Measurements from ENCODE around the gene IL25. TPM values are rescaled to one million over a fixed set of nuclear protein-coding genes. Genes with fewer than 3 reads are reported as not detected.

Gene IL25
- total and polyA plus RNA-seq, 2 of the 8 experiments (the other 6 are each of a cell fraction or from before 2014, with no cell fraction given): not detected

GRCh38 chr14:23358553-23359166, 13.9 kb upstream of the IL25 start:
- Histone ChIP-seq H3K79me2 (ENCODE audit: control insufficient read depth in 1 of 2, insufficient read depth in 2 of 2, low read length in 2 of 2) (no peaks in the 10 kb centered on the region), H3K23ac (ENCODE audit: insufficient read length) (no peak overlapping the region), H3K36me3 (ENCODE audit: control insufficient read depth in 2 of 4, insufficient read depth in 4 of 4, low read length in 3 of 4) (peaks cover 0 to 22% (median 11%) of the 10 kb centered on the region in 4 experiments; a peak in 4 of 8 replicates), H2AK5ac (ENCODE audit: low read depth, low read length) (no peak overlapping the region), H3K4ac (replicated peaks; ENCODE audit: insufficient read length, low read depth, low read length) (no peak overlapping the region), H4K5ac (ENCODE audit: insufficient read length, low read depth, low read length) (no peak overlapping the region), H2AFZ (ENCODE audit: low read length) (no peak overlapping the region), H4K20me1 (replicated peaks in 1 of 2; ENCODE audit: control insufficient read depth in 1 of 2, insufficient read depth in 2 of 2, low read length in 2 of 2) (peaks cover 8 to 10% of the 10 kb centered on the region in 2 experiments), H3K27me3 (replicated peaks in 1 of 4; ENCODE audit: control insufficient read depth in 3 of 4, extremely low read depth in 1 of 4, insufficient read depth in 3 of 4, low read length in 3 of 4) (peaks cover 0 to 4% (median 2%) of the 10 kb centered on the region in 4 experiments; a peak in 3 of 7 replicates), H3K56ac (replicated peaks; ENCODE audit: insufficient read length, low read depth, low read length) (no peak overlapping the region), H3K23me2 (ENCODE audit: low read depth, low read length) (no peaks in the 10 kb centered on the region), H2BK12ac (ENCODE audit: low read depth, low read length) (no peak overlapping the region), H4K8ac (ENCODE audit: extremely low read depth, insufficient read depth, low read length) (no peak overlapping the region), H3K79me1 (ENCODE audit: low read depth, low read length) (no peaks in the 10 kb centered on the region), H4K91ac (replicated peaks; ENCODE audit: insufficient read length, low read length) (no peak overlapping the region), H2BK20ac (ENCODE audit: low read length) (no peak overlapping the region), H3K4me3 (ENCODE audit: extremely low read depth in 1 of 4, insufficient read depth in 2 of 4, low read depth in 3 of 4, low read length in 4 of 4) (no peak overlapping the region), H3K4me2 (ENCODE audit: insufficient read depth in 1 of 2, low read depth in 2 of 2, low read length in 2 of 2) (no peak overlapping the region), H3K4me1 (replicated peaks in 1 of 4; ENCODE audit: control insufficient read depth in 3 of 4, insufficient read depth in 4 of 4, low read length in 3 of 4) (peaks cover 0 to 6% (median 3%) of the 10 kb centered on the region in 4 experiments; a peak in 3 of 7 replicates), H2BK120ac (replicated peaks; ENCODE audit: low read depth, low read length) (no peak overlapping the region), H3K9ac (replicated peaks in 1 of 4; ENCODE audit: extremely low read depth in 1 of 4, low read depth in 3 of 4, low read length in 3 of 4) (no peak overlapping the region), H3K9me3 (ENCODE audit: insufficient read depth in 2 of 2, low read depth in 1 of 2, low read length in 1 of 2) (no peaks in the 10 kb centered on the region), H3K18ac (ENCODE audit: extremely low read depth, low read length) (no peak overlapping the region), H3K27ac (ENCODE audit: low read depth, low read length) (no peak overlapping the region), H2BK15ac (ENCODE audit: low read length) (no peak overlapping the region), H3K14ac (ENCODE audit: insufficient read length) (no peak overlapping the region), H2BK5ac (ENCODE audit: low read depth, low read length) (no peak overlapping the region)
- 93% methylated on average over 8 of the region's 12 CpGs; no CpG with 5 or more reads in 1 of the 2 experiments for WGBS, 2 experiments (ENCODE audit: extremely low coverage in 1 of 2, insufficient coverage in 1 of 2, insufficient read length in 1 of 2, insufficient replicate concordance in 2 of 2, low coverage in 1 of 2, low lambda C conversion rate in 2 of 2, missing lambda C conversion rate in 1 of 2)
- CTCF ChIA-PET (ENCODE audit: partially characterized antibody): interaction anchor here (0.6 to 20.9 kb wide), 9 partner anchors 11 to 851 kb away, joined by 3 to 333 read pairs (median 8); partner anchors contain the start of genes CMTM5, IL25 and MYH7
- DNase-seq (ENCODE audit: low read depth in 1 of 2, low spot score in 2 of 2) (no peak), FAIRE-seq (no peak)
- POLR2A ChIA-PET (ENCODE audit: partially characterized antibody): interaction anchor here (0.8 to 2.1 kb wide), 4 partner anchors 9 to 37 kb away, joined by 3 to 10 read pairs (median 4); partner anchors contain the start of gene PABPN1
- TF ChIP-seq CHD1 (IDR thresholded peaks at IDR 0.05; ENCODE audit: low read depth, low read length) (no peak), GABPA (IDR thresholded peaks at IDR 0.05; ENCODE audit: borderline replicate concordance, insufficient read depth, low read length) (no peak), SUZ12 (IDR thresholded peaks at IDR 0.05; ENCODE audit: low read length) (no peak), SIRT6 (IDR thresholded peaks at IDR 0.05; ENCODE audit: low read length) (no peak), FOSL1 (IDR thresholded peaks at IDR 0.05; ENCODE audit: insufficient read depth, low read depth, low read length) (no peak), KDM1A (IDR thresholded peaks at IDR 0.05; ENCODE audit: borderline replicate concordance, low read length) (no peak), RXRA (IDR thresholded peaks at IDR 0.05; ENCODE audit: insufficient read depth, low read depth, low read length) (no peak)

Measured in H1 (cell line).